ENCODE measurements around the gene CDH13.

CDH13 gene

GRCh38 chr16:82699711-82700495 is 73.1 kb downstream of the CDH13 start:
- no peak for DNase-seq

DNA sequence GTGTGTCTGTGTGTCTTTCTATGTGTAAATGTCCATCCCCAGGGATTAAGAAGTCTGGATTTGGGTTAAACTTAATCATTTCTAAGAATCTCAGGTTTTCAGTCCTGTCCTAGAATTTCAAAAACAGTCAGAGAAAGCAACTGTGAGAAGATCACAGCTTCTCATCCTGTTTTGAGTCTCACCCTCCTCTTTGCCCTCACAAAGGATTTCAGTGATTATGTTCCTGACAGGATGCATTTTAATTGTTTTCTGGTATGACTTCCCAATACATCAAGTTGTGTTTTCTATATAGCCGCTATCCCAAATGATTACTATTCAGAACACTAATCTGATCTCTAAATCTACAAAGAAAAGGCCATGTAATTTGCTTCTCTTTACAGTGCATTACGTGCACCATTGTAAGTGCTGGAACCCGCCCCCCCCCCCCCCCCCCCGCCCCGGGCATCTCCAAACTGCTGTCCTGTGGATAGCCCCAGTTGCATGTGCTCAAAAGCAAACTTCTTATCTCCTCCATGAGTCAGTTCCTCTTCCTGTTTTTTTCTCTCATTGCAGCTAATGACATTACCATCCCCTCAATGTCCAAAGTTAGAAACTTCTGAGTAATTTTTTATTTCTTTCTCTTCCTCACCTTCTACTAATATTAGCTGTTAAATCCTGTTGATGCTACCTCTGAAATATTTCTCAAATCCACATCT is 73.9 kb downstream of the CDH13 start:
- no peak for DNase-seq

GRCh38 chr16:82701442-82701955 is 74.7 kb downstream of the CDH13 start:
- DNase-seq, result no peak

DNA sequence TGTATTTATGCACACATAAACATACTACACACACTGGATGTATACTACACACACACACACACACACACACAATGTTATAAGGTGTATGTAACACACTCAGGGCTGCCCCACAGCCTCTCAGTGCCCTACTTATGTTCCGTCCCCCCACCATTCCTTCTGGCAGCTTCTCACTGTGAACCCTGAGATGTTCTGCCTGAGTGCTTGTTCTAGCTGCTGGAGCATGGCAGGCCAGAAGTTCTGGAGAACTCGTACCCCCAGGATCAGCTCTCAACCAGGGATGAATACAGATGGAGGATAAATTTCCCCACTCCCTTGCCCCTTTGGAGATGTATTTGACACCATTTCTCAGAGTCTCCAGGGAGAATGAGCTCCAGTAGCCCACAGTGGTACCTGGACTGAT is 76.4 kb downstream of the CDH13 start:
- no peak for DNase-seq

DNA sequence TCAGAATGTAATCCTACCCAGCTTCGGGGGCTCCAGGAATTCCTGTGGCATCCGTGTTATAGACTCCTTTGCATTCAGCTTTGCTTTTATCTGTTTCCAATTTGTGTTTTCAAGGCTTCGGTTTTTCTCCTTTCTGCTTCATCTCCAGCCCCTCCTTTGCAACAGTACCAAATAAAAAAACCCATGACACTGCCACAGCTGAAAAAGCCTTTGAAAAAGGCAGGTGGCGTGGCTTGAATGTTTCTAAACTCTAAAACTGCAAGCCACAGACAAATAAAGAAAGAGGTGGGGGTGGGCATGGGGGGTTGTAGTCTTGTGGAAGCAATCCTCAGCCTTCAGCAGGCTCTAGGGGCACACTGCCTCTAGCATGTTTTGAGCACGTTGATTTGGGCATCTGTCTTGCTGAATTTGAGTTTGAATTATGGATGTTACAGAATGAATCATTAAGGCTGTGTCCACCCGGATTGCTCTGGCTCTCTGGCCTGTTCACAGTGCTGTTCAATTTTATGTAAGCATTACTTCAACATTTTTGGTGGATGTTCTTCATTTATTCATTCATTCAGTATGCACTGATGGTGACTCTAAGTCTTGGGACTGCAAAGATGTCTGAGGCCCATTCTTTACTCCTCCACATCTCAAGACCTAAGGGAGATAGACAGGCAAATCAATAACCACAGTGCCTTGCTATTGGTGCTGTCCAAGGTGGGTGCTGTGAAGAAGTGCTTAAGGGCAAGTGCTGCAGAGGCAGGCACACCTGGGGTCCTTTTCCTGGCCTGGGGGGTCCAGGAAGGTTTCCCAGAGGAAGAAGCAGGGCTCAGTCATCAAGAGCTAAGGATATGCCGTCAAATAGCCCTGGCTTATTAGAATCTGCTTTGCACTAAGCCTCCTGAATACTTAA is 77.4 kb downstream of the CDH13 start:
- no peak for DNase-seq

- DNase-seq, result no peak
These were observed 83.2 kb downstream of the CDH13 start for GRCh38 chr16:82709987-82710386.

DNA sequence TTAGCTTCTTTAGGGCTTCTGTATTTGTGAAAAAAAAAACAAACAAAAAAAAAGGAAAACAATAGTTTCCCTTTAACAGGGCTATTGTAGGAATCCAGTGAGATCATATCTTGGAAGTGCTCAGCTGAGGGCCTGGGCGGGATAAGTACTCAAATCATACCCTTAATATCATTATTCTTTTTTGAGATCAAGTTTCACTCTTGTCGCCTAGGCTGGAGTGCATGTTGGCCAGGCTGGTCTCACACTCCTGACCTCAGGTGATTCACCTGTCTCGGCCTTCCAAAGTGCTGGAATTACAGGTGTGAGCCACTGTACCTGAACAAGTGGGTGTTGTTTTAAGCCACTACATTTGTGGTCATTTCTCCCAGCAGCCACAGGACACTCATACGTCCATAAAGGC is 87.0 kb downstream of the CDH13 start:
- DNase-seq, result no peak

- no peak for DNase-seq
These were observed 88.4 kb downstream of the CDH13 start for GRCh38 chr16:82715160-82715559.

DNA sequence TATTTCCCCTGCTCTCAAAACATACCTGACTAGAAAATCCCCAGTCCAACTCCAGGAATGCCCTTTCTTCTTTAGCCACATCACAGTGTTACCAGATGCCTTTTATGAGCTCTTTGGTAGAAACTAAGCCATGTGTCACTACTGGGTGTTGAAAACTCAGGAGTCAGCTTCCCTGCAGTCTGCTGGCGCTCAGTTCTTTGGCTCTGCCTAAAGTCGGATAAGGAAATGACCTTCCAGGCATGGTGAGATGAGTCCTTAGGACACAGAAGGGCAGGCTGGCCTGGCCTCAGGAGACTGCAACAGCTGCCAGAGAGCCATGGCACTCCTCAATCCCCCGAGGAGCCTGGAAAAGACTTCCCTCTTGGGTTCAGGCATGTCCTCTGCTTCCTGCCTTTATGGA is 89.1 kb downstream of the CDH13 start:
- no peak for DNase-seq

DNA sequence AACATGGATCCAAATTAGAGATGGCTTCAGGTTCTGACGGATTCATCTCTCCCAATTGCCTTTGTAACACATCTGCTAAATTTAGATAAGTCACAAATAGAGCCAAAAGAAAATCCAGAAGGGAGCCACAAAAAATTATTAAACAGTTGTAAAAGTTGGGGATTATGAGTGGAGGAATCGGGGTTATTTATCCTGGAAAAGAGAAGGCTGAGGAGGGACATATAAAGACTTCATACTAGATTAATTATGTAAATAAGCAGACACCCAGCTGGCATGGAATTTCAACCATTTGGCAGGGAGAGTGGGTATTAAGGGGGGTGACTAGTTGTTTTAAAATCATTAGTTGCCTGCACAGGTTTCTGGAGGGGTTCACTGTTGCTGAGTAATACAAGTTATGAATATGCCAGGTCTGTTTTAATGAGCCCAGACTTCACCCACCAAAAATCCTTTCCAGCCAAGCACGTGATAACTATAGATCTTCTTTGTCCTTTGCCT is 89.6 kb downstream of the CDH13 start:
- no peak for DNase-seq

DNA sequence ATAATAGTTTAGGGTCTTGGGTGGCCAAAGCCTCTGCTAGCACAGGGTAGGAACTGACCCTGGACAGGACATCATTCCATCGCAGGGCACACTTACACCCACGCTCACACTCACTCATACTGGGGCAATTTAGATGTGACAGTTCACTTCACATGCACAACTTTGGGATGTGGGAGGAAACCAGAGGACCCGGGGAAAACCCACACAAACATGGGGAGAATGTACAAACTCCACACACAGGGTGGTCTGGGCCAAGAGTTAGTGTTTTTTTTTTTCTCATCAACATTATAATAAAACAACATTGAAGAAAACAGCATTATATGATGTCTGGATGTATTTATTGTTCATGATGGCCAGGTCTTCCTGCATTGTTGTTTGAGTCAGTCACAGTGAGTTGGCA is 93.6 kb downstream of the CDH13 start:
- no peak for DNase-seq

DNA sequence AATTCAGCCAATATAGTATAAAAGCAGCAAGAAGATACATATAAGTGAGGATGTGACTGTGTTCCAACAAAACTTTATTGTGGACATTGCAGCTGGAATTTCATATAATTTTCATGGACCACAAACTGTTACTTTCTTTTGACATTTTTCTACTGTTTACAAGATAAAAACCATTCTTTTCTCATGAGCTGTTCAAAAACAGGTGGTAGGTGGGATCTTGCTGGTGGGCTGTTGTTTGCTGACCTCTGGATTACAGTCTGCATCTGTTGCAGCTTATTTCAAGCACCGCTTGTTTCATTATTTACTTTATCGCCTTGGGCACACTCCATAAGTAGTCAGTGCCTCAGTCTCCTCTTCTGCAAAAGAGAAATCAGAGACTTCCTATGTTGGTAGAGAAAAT is 99.5 kb downstream of the CDH13 start:
- no peak for DNase-seq

GRCh38 chr16:82728901-82729300 is 102.1 kb downstream of the CDH13 start:
- DNase-seq, result no peak

DNA sequence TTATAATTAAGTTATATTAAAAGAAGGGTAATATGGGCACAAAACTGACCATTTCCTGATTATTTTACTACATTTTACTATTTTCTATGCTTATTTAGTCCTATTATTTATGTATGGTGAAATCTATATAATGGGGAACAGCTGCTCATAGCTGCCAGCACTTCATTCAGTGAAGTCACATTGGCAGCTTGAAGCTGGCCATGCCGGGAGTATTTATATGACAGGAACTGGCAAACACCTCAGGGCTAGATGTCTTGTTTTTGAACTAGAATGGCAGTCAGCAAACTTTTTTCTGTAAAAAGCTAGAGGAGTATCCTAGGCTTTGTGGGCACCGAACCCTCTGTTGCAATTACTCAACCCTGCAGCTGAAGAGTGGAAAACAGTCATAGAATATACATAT is 104.1 kb downstream of the CDH13 start:
- DNase-seq, result no peak

GRCh38 chr16:82732461-82732860 is 105.7 kb downstream of the CDH13 start:
- no peak for DNase-seq

GRCh38 chr16:82735186-82735585 is 108.4 kb downstream of the CDH13 start:
- DNase-seq, result no peak

DNA sequence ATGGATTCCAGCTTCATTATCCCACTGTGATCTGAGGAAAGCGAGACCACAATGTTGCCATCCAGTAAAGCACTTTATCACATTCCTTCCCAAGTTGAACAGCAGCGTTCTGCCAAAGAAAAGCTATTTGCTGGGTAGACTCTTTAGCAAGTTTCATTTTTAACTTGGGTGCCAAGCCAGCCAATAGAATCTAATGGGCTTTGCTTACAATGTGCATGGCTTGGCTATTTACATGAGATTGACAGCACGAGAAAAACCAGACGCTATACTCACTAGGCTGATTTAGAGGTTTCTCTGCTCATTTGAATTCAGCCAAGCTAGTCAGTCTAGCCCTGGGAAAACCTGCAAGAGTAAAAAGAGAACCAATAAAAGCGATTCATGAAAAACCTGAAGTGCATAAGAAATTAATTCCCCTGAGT is 108.9 kb downstream of the CDH13 start:
- no peak for DNase-seq

GRCh38 chr16:82736224-82736623 is 109.5 kb downstream of the CDH13 start:
- no peak for DNase-seq

DNA sequence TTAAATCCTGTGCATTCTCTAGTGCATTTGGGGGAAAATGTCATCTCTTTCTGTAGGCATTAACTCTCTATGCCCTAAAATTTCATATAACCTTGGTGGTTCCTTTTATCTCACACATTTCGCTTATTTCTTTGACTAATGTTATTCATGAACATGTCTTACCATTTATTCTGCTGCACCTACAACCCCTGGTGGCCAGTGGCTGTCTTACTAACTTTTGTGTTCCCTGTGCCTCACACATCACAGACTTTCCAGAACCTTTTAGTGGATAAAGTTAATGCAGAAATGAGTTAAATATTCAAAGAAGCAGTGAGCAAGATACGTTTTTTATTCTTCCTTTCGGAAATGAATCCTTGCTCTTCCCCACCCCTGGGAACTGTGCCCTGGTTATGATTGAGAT is 111.9 kb downstream of the CDH13 start:
- DNase-seq, result no peak

DNA sequence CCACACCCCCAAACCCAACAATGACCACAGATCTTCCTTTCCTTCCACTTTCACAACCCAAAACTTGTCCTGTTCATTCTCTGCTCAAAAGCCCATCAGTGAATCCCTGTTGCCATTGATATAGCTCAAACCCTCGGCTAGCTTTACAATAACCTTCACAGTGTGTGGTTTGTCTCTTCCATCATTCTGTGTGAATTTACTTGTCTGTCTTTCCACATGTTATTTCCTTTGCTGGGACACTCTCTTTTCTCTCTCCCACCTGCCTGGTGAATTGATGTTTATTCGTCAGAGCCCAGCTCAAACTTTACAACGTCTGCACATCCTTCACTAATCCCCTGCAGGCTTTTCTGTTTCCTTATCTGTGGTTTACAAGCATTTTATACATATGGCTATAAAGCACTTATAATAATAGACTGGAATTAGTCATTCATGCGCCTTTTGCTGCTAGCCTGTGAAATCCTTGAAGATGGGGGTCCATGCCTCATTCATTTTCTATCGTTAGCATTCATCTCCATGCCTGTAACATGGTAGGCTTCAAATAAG is 114.4 kb downstream of the CDH13 start:
- no peak for DNase-seq

GRCh38 chr16:82744958-82745357 is 118.2 kb downstream of the CDH13 start:
- DNase-seq, result no peak

DNA sequence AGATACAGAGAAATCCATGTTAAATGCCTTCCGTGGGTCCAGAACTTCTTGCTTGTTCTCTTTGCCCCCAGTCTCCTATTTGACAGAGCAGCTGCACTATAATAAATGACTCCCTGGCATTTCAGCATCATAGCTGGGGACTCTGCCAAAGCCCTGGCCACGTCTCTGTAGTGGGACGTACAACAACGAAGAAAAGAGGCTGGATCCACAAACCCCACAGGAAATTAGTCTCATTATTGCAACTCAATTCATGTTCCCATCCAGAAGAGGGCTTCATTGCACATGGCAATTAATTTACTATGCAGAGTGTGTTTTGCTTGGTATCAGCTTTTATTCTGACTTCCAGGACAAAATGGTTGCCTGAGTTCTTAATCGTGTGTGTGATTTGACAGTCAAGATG is 121.3 kb downstream of the CDH13 start:
- DNase-seq, result no peak

DNA sequence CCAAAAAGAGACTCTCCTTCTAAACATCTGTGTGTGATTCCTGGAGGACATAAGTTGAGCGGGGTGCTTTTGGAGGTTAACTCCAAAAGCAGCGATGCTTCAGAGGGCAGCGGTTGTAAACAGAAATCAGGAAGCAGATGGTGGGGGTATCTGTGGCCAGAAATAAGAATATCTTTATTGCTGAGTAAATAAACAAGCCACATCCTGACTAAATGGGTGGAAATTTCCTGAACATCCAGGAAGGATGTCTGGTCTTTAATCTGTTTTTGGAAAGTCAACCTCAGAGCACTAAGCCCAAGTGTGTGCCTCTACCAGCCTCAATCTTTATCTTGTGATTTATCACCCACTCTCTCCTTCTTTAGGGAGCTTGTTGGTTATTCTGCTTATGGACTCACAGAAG is 123.3 kb downstream of the CDH13 start:
- DNase-seq, result no peak

Data from kidney glomerular epithelial cell (primary cell).